ENCODE measurements around the gene ATXN7L2.

DNA sequence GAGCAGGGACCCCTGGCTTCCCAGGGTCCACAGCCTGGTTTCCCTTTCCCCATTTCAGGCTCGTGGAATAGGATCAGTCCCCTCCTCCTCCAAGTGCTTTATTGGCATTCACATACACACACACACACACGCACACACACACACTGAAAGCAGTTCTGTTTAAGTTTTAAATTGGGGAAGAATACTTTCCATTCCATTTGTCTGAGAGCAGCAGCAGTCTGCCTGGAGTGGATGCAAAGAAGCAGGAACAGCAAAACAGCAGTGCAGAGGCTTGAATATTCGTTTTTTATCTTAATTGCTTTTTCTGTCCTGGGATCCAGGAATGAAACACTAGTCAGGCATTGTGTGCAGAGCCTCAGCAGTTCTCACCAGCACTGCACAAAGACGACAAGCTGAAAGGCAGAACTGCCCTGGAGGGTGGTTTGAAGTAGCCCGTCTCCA, 17.3 kb downstream of the ATXN7L2 start:
- TF ChIP-seq, protein P1, sequence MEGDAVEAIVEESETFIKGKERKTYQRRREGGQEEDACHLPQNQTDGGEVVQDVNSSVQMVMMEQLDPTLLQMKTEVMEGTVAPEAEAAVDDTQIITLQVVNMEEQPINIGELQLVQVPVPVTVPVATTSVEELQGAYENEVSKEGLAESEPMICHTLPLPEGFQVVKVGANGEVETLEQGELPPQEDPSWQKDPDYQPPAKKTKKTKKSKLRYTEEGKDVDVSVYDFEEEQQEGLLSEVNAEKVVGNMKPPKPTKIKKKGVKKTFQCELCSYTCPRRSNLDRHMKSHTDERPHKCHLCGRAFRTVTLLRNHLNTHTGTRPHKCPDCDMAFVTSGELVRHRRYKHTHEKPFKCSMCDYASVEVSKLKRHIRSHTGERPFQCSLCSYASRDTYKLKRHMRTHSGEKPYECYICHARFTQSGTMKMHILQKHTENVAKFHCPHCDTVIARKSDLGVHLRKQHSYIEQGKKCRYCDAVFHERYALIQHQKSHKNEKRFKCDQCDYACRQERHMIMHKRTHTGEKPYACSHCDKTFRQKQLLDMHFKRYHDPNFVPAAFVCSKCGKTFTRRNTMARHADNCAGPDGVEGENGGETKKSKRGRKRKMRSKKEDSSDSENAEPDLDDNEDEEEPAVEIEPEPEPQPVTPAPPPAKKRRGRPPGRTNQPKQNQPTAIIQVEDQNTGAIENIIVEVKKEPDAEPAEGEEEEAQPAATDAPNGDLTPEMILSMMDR (IDR thresholded peaks at IDR 0.05) = no peak
- TF ChIP-seq, protein P2, sequence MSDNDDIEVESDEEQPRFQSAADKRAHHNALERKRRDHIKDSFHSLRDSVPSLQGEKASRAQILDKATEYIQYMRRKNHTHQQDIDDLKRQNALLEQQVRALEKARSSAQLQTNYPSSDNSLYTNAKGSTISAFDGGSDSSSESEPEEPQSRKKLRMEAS (IDR thresholded peaks at IDR 0.05) = no peak
- no peak for TF ChIP-seq CBX2 (IDR thresholded peaks at IDR 0.05; ENCODE audit: borderline replicate concordance, low read depth)

Data from A549 (cell line).